ENCODE measurements around the gene C4B. TPM values are rescaled to one million over a fixed set of nuclear protein-coding genes. Genes with fewer than 3 reads are reported as not detected.
"Not testable (repeated sequence)": the region's sequence is repeated elsewhere in the genome, so short reads cannot be mapped to it uniquely, and the experiment has no call there.

C4B gene
- polyA plus RNA-seq (2013, experiment 1 of 2) = 1.8 TPM
- 1.5 TPM for polyA plus RNA-seq (2013, experiment 2 of 2)

- not testable (repeated sequence) for H3K4me3 ChIP-seq (ENCODE audit: low read length in 2 of 2); H2BK5ac ChIP-seq (ENCODE audit: low read length); H3K4ac ChIP-seq (ENCODE audit: low read length); H4K8ac ChIP-seq (ENCODE audit: low read depth, low read length); H2BK12ac ChIP-seq (ENCODE audit: low read length); H2AK5ac ChIP-seq (ENCODE audit: low read depth, low read length); H3K23ac ChIP-seq (ENCODE audit: low read depth, low read length, poor library complexity); H3K4me1 ChIP-seq (ENCODE audit: control insufficient read depth in 2 of 2, insufficient read depth in 1 of 2, low read depth in 1 of 2, low read length in 2 of 2); H3K18ac ChIP-seq (ENCODE audit: low read length); H4K91ac ChIP-seq (ENCODE audit: low read depth, low read length, poor library complexity); H3K27ac ChIP-seq (replicated peaks; ENCODE audit: low read length); DNase-seq (ENCODE audit: low spot score); H3K14ac ChIP-seq (ENCODE audit: low read length); H3K4me2 ChIP-seq (ENCODE audit: insufficient read depth, low read length, poor library complexity, severe bottlenecking); H3K36me3 ChIP-seq (replicated peaks in 1 of 2; ENCODE audit: control insufficient read depth in 2 of 2, insufficient read depth in 2 of 2, low read length in 2 of 2); H3K9ac ChIP-seq (ENCODE audit: low read depth, low read length, poor library complexity); H3K79me1 ChIP-seq (ENCODE audit: low read depth, low read length); H3K27me3 ChIP-seq (ENCODE audit: control insufficient read depth in 3 of 3, insufficient read depth in 3 of 3, low read depth in 1 of 3, low read length in 3 of 3); H2BK120ac ChIP-seq (ENCODE audit: low read depth, low read length); H2AFZ ChIP-seq (ENCODE audit: low read length); H3K9me3 ChIP-seq (replicated peaks in 1 of 2; ENCODE audit: control insufficient read depth in 2 of 2, insufficient read depth in 1 of 2, low read depth in 1 of 2, low read length in 2 of 2); H2BK15ac ChIP-seq (ENCODE audit: low read length)
- no CpG with 5 or more reads among the region's 6 CpGs for WGBS, 2 donors (ENCODE audit: extremely low coverage in 2 of 2, insufficient read length in 2 of 2, insufficient replicate concordance in 1 of 2)
These were observed at the start of gene C4B for GRCh38 chr6:32014547-32014946. TSS of gene C4B (plus strand) at chr6:32014795. CDS start at chr6:32014846, 51 bp downstream.

GRCh38 chr6:31965700-31966099 is 48.9 kb upstream of the C4B start:
- no peaks in the 10 kb centered on the region for H3K4me1 ChIP-seq (ENCODE audit: control insufficient read depth in 2 of 2, insufficient read depth in 1 of 2, low read depth in 1 of 2, low read length in 2 of 2)
- no peak overlapping the region for H3K27ac ChIP-seq (replicated peaks; ENCODE audit: low read length)
- DNase-seq (ENCODE audit: low spot score) = no peak
- no peak overlapping the region for H3K4me2 ChIP-seq (ENCODE audit: insufficient read depth, low read length, poor library complexity, severe bottlenecking)
- peaks cover 66 to 97% of the 10 kb centered on the region in 2 donors for H3K36me3 ChIP-seq (replicated peaks in 1 of 2; ENCODE audit: control insufficient read depth in 2 of 2, insufficient read depth in 2 of 2, low read length in 2 of 2)
- no peak overlapping the region for H3K14ac ChIP-seq (ENCODE audit: low read length)
- no peak overlapping the region for H3K18ac ChIP-seq (ENCODE audit: low read length)
- no peaks in the 10 kb centered on the region for H3K27me3 ChIP-seq (ENCODE audit: control insufficient read depth in 3 of 3, insufficient read depth in 3 of 3, low read depth in 1 of 3, low read length in 3 of 3)
- no peak overlapping the region for H2BK12ac ChIP-seq (ENCODE audit: low read length)
- no peak overlapping the region for H2BK5ac ChIP-seq (ENCODE audit: low read length)
- H2BK120ac ChIP-seq (ENCODE audit: low read depth, low read length) = no peak overlapping the region
- WGBS, 2 donors (ENCODE audit: extremely low coverage in 2 of 2, insufficient read length in 2 of 2, insufficient replicate concordance in 1 of 2) = no CpG with 5 or more reads among the region's 13 CpGs
- H3K4ac ChIP-seq (ENCODE audit: low read length) = no peak overlapping the region
- H3K4me3 ChIP-seq (ENCODE audit: low read length in 2 of 2) = no peak overlapping the region
- no peak overlapping the region for H4K8ac ChIP-seq (ENCODE audit: low read depth, low read length)
- no peak overlapping the region for H4K91ac ChIP-seq (ENCODE audit: low read depth, low read length, poor library complexity)
- no peak overlapping the region for H2BK15ac ChIP-seq (ENCODE audit: low read length)
- H3K79me1 ChIP-seq (ENCODE audit: low read depth, low read length) = no peaks in the 10 kb centered on the region
- no peak overlapping the region for H2AK5ac ChIP-seq (ENCODE audit: low read depth, low read length)
- H3K9ac ChIP-seq (ENCODE audit: low read depth, low read length, poor library complexity) = no peak overlapping the region
- no peak overlapping the region for H2AFZ ChIP-seq (ENCODE audit: low read length)
- H3K23ac ChIP-seq (ENCODE audit: low read depth, low read length, poor library complexity) = no peak overlapping the region
- no peaks in the 10 kb centered on the region for H3K9me3 ChIP-seq (replicated peaks in 1 of 2; ENCODE audit: control insufficient read depth in 2 of 2, insufficient read depth in 1 of 2, low read depth in 1 of 2, low read length in 2 of 2)

DNA sequence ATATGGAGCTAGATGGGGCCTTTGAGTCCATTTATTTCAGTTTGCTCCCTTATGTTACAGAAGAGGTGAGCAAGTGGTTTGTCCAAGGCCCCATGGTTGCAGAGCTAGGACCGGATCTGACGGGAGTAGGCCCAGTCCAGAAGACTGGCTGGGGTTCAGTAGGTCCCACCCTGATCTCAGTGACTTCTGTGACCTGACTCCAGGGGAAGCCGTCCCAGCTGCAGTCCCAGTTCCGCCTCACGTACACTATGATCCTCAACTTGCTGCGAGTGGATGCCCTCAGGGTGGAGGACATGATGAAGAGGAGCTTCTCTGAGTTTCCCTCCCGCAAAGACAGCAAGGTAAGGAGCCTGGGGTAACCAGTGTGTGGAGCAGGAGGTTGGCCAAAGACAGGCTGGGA is 48.1 kb upstream of the C4B start:
- Histone ChIP-seq H2AFZ (ENCODE audit: low read length) (no peak overlapping the region), H3K23ac (ENCODE audit: low read depth, low read length, poor library complexity) (no peak overlapping the region), H2BK12ac (ENCODE audit: low read length) (no peak overlapping the region), H3K18ac (ENCODE audit: low read length) (no peak overlapping the region), H3K27ac (replicated peaks; ENCODE audit: low read length) (no peak overlapping the region), H4K8ac (ENCODE audit: low read depth, low read length) (no peak overlapping the region), H2BK5ac (ENCODE audit: low read length) (no peak overlapping the region), H3K14ac (ENCODE audit: low read length) (no peak overlapping the region), H3K4me2 (ENCODE audit: insufficient read depth, low read length, poor library complexity, severe bottlenecking) (no peak overlapping the region), H3K9ac (ENCODE audit: low read depth, low read length, poor library complexity) (no peak overlapping the region), H3K79me1 (ENCODE audit: low read depth, low read length) (no peaks in the 10 kb centered on the region), H3K9me3 (replicated peaks in 1 of 2; ENCODE audit: control insufficient read depth in 2 of 2, insufficient read depth in 1 of 2, low read depth in 1 of 2, low read length in 2 of 2) (no peaks in the 10 kb centered on the region), H3K36me3 (replicated peaks in 1 of 2; ENCODE audit: control insufficient read depth in 2 of 2, insufficient read depth in 2 of 2, low read length in 2 of 2) (peaks cover 62 to 93% of the 10 kb centered on the region in 2 donors), H3K4me1 (ENCODE audit: control insufficient read depth in 2 of 2, insufficient read depth in 1 of 2, low read depth in 1 of 2, low read length in 2 of 2) (peaks cover 4 to 6% of the 10 kb centered on the region in 2 donors), H3K4ac (ENCODE audit: low read length) (no peak overlapping the region), H3K27me3 (ENCODE audit: control insufficient read depth in 3 of 3, insufficient read depth in 3 of 3, low read depth in 1 of 3, low read length in 3 of 3) (no peaks in the 10 kb centered on the region), H2BK120ac (ENCODE audit: low read depth, low read length) (no peak overlapping the region), H4K91ac (ENCODE audit: low read depth, low read length, poor library complexity) (no peak overlapping the region), H3K4me3 (ENCODE audit: low read length in 2 of 2) (no peak overlapping the region), H2AK5ac (ENCODE audit: low read depth, low read length) (no peak overlapping the region), H2BK15ac (ENCODE audit: low read length) (no peak overlapping the region)
- no CpG with 5 or more reads among the region's 7 CpGs for WGBS, 2 donors (ENCODE audit: extremely low coverage in 2 of 2, insufficient read length in 2 of 2, insufficient replicate concordance in 1 of 2)
- no peak for DNase-seq (ENCODE audit: low spot score)

- no peak overlapping the region for H2BK15ac ChIP-seq (ENCODE audit: low read length)
- no peak overlapping the region for H2AFZ ChIP-seq (ENCODE audit: low read length)
- H2BK120ac ChIP-seq (ENCODE audit: low read depth, low read length) = no peak overlapping the region
- H3K27me3 ChIP-seq (ENCODE audit: control insufficient read depth in 3 of 3, insufficient read depth in 3 of 3, low read depth in 1 of 3, low read length in 3 of 3) = no peaks in the 10 kb centered on the region
- no peak overlapping the region for H3K4ac ChIP-seq (ENCODE audit: low read length)
- no peak for DNase-seq (ENCODE audit: low spot score)
- no peak overlapping the region for H3K4me2 ChIP-seq (ENCODE audit: insufficient read depth, low read length, poor library complexity, severe bottlenecking)
- peak overlapping the region in 1 of 2 donors; percentile 44 for H3K4me3 ChIP-seq (ENCODE audit: low read length in 2 of 2)
- WGBS, 2 donors (ENCODE audit: extremely low coverage in 2 of 2, insufficient read length in 2 of 2, insufficient replicate concordance in 1 of 2) = no CpG with 5 or more reads among the region's 10 CpGs
- H3K9ac ChIP-seq (ENCODE audit: low read depth, low read length, poor library complexity) = no peak overlapping the region
- no peak overlapping the region for H3K27ac ChIP-seq (replicated peaks; ENCODE audit: low read length)
- H3K23ac ChIP-seq (ENCODE audit: low read depth, low read length, poor library complexity) = no peak overlapping the region
- H3K9me3 ChIP-seq (replicated peaks in 1 of 2; ENCODE audit: control insufficient read depth in 2 of 2, insufficient read depth in 1 of 2, low read depth in 1 of 2, low read length in 2 of 2) = no peaks in the 10 kb centered on the region
- H3K4me1 ChIP-seq (ENCODE audit: control insufficient read depth in 2 of 2, insufficient read depth in 1 of 2, low read depth in 1 of 2, low read length in 2 of 2) = peaks cover 6 to 7% of the 10 kb centered on the region in 2 donors
- no peak overlapping the region for H2AK5ac ChIP-seq (ENCODE audit: low read depth, low read length)
- no peak overlapping the region for H2BK12ac ChIP-seq (ENCODE audit: low read length)
- H3K36me3 ChIP-seq (replicated peaks in 1 of 2; ENCODE audit: control insufficient read depth in 2 of 2, insufficient read depth in 2 of 2, low read length in 2 of 2) = peaks cover 57 to 85% of the 10 kb centered on the region in 2 donors
- H3K14ac ChIP-seq (ENCODE audit: low read length) = no peak overlapping the region
- no peak overlapping the region for H4K8ac ChIP-seq (ENCODE audit: low read depth, low read length)
- H3K79me1 ChIP-seq (ENCODE audit: low read depth, low read length) = no peaks in the 10 kb centered on the region
- no peak overlapping the region for H2BK5ac ChIP-seq (ENCODE audit: low read length)
- no peak overlapping the region for H4K91ac ChIP-seq (ENCODE audit: low read depth, low read length, poor library complexity)
- H3K18ac ChIP-seq (ENCODE audit: low read length) = no peak overlapping the region
These were observed 47.3 kb upstream of the C4B start for GRCh38 chr6:31966997-31967925.
